GM19438 (cell line): ENCODE results near the gene LYZL2.
"Not testable (repeated sequence)": the region's sequence is repeated elsewhere in the genome, so short reads cannot be mapped to it uniquely, and the experiment has no call there.

Source experiments
- ATAC-seq: cut with Tn5 transposase; IDR thresholded peaks from one replicate; pipeline ENCODE4 v1.9.1; 2021; ENCODE audit warnings: low read depth; ENCODE audit not compliant: unreplicated experiment

Gene LYZL2

DNA sequence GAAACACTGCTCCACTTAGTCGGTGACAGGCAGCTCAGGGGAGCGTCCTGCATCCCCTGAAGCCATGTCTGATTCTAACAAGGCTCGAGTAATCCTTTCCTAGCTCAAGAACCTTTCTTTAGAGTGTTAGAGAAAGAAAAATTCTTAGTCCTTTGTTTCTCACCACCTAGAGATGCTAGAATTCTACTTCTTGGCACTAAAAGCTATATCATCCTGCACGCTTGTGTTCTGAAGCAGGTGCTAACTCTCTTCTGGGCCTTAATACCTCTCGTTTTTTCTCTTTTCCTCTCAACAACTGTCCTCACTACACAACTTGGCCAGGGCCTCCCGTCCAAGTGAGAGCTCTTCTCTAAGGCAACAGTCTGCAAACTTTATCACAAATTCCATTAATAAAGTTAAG is at the start of gene LYZL2:
TSS of gene LYZL2 (minus strand) at position 101 of the 400 bp plus-strand sequence. CDS start 2,838 bp downstream, outside the sequence.
- no peak for ATAC-seq

DNA sequence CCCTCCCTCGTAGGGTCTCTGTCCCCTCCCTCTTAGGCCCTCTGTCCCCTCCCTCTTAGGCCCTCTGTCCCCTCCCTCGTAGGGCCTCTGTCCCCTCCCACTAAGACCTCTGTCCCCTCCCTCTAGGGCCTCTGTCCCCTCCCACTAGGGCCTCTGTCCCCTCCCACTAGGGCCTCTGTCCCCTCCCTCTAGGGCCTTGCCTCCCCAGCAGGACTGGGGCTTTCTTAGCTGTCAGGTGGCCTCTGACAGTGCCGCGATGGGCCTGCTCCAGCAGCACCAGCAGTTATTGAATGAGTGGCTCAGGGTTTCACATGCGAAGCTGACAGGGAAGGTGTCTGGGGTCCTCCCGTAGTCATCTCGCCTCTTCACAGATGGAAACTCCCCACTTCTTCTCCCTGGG is 48.1 kb upstream of the LYZL2 start:
- not testable (repeated sequence) for ATAC-seq

GRCh38 chr10:30677146-30677545 is 47.6 kb upstream of the LYZL2 start:
- ATAC-seq, result not testable (repeated sequence)

DNA sequence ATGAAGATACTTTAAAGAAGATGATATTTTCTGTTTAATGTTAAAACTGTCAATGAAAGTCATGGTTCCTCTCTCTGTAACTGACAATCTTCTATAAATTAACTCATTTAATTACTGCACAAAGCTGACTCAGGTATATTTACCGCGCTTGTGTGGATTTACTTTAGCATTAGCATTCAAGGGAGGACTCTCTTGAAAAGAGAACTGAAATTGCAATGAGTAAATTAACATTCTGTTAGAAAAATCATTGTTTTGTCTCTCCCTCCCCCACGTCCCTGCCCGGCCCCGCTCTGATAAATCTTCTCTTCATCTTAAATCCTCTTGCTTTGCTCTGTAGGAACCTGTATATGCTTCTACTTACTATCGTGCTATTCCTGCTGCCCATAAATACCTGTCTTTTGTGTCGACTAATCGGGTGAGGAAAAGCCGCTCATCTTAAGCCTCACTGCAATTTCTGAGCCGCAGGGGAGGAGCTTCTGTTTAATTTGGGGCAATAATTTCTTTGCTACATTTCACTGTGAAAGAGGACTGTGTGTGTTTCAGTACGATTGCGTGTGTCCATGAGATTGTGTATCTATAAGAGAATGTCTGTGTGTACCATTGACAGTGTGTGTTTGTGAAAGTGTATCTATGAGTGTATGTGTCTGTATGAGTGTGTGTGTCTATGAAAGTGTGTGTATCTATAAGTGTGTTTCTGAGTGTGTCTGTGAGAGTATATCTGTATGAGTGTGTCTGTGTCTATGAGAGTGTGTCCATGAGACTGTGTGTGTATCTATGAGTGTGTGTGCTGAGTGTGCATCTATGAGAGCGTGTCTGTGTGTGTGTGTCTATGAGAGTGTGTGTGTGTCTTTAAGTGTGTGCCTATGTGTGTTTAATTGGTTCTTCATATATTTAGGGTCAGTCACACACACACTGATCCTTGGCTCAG is 46.5 kb upstream of the LYZL2 start:
- no peak for ATAC-seq

DNA sequence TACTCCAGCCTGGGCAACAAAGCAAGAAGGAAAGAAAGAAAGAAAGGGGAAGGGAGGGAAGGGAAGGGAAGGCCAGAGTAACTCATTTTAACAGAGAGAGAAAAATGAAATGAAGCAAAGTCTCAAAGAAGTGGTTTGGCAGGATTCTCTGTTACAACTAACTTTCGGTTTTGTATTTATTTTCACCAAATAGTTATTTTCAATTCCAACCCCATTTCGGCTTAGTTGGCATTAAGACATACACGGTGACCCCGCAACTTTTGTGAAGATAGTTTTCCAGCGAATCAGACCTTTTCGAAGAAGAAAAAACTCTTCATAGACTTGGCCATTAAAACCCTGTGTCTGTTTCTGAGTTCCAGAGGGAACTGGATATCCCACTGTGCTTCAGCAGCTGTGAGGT is 45.2 kb upstream of the LYZL2 start:
- no peak for ATAC-seq

DNA sequence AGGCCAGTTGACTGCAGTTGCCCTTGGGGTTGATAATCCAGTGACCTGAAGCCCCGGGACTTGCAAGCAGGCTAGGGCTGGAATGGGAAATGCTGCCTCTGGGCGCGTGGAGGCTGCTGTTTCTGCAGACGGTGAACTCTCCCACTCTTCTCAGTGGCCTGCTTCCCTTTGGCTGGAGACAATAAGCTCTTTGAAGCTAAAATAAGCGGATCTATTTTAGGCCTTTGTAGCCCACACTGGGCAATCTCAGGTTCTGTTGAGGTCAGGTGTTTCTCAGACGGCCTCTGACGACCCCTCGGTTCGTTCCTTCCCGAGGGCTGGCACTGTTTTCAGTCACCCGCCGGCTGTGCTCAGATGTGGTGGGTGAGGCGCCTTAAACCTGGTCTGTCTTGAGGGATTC is 43.7 kb upstream of the LYZL2 start:
- not testable (repeated sequence) for ATAC-seq

DNA sequence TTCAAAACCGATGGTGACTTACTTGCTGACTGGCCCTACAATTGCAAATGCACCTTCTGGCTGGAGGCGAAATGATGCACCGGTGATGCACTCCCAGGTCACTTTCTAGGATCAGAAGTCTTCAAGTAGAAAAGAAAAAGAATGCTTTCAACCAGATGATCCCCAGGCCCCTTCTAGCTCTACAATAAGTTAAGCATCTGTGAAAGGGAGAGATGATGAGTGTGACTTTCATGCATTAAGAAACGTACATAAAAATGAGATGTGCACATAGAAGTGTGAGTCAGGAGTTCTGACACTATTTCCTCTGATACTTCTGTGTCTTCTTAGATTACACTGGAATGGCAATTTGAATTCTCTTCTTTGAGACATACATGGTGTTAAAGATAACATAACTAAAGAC is 42.8 kb upstream of the LYZL2 start:
- ATAC-seq, result not testable (repeated sequence)

GRCh38 chr10:30671026-30671616 is 41.6 kb upstream of the LYZL2 start:
- ATAC-seq, result no peak

DNA sequence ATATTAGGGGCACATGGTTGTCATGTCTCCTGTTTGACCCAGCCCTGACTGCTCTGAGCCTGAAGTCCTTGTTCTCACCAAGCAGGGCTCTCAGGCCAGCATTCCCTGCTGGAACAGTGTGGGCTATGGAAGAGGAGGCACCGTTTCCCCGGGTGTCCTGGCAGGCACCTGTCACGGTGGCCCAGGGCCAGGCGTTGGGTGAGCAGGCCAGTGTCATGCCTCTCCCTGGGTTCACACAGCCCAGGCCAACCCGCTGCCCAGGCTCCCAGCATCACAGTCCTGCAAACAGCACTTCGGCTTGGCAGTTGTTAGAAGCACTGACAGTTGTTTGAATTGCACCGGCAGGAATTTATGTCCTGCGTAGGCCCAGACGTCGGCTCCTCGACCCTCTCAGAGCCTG is 38.4 kb upstream of the LYZL2 start:
- ATAC-seq, result not testable (repeated sequence)

GRCh38 chr10:30663403-30663802 is 33.9 kb upstream of the LYZL2 start:
- peak; percentile 88 for ATAC-seq

DNA sequence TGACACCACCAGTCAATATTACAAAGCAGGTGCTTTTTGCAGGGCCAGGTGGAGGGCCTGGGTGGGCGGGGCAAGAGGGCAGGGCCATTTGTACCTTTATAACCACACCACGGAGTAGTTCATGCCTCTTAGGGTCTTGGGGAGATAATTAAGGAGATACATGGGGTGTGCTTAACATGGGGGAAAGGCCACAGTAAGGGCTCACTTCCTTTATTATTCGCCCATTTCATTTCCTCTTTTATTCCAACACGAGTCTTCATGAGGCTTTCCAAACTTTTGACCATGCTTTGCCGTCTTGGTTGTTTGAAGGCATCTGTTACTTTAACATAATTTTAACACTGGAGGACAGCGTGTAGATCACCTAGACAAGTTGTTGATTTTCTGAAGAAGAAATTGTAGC is 33.3 kb upstream of the LYZL2 start:
- no peak for ATAC-seq

DNA sequence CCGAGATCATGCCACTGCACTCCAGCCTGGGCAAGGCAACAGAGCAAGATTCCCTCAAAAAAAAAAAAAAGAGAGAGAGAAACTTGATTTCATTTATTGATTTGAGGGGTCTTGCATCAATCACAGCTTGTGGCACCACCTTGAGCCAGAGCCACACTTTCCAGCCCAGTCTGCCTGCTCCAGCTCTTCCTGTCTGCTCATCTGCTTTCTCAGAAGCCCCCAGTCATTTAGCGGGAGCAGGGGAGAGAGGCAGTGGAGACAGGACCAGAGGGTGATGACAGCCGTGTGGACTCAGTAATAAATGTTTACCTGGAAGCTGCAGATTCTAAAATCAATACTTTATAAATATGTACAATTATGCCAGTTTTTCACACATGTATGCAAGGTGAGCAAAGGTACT is 30.8 kb upstream of the LYZL2 start:
- ATAC-seq, result not testable (repeated sequence)

GRCh38 chr10:30656233-30656632 is 26.7 kb upstream of the LYZL2 start:
- ATAC-seq, result no peak

DNA sequence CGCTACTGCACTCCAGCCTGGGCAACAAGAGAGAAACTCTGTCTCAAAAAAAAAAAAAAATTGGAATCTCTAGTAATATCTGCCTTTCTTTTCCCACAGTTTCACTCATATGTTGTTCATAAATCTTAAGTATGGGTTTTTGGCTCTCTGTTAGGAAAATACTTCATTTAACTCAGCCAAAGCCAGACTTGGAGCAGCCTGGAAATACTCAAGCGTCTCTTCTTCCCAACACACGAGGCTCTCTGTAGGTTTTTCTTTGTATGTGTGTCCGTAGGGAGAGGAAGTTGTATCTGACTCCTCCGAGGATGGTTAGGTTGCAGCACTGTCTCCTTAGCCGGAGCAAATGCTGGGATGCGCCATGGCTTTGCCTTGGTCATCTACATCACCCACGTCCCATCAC is 25.4 kb upstream of the LYZL2 start:
- not testable (repeated sequence) for ATAC-seq

GRCh38 chr10:30651470-30652397 is 22.2 kb upstream of the LYZL2 start:
- not testable (repeated sequence) for ATAC-seq

- ATAC-seq, result no peak
These were observed 17.5 kb upstream of the LYZL2 start for GRCh38 chr10:30647089-30647488.

GRCh38 chr10:30645340-30645827 is 15.8 kb upstream of the LYZL2 start:
- ATAC-seq, result no peak

- not testable (repeated sequence) for ATAC-seq
These were observed 14.9 kb upstream of the LYZL2 start for GRCh38 chr10:30644408-30644861.

GRCh38 chr10:30643557-30644199 is 14.1 kb upstream of the LYZL2 start:
- ATAC-seq, result not testable (repeated sequence)

DNA sequence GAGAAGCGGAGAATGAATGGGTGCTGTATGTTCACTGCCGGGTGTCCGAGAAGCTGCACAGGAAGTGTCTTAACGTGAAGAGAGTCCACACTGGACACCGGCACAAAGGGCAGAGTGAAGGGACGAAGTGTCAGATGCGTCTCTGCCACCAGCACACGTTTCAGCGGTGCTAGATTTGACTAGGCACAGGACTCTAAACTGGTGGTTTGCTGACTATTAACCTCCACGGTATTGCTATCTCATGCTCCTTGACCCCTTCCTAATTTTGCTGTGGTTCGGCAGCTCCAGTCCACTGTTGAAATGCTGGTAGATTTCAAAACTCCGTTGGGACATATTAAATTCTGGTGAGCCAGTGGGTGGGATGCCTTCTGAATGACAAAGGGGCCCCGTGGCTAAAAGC is 13.3 kb upstream of the LYZL2 start:
- ATAC-seq, result not testable (repeated sequence)
